GM18951 (cell line): ENCODE data around the gene ZNF547.
"Not testable (repeated sequence)": the region's sequence is repeated elsewhere in the genome, so short reads cannot be mapped to it uniquely, and the experiment has no call there.

ENCODE experiments used
- POLR2A ChIP-seq: IDR thresholded peaks from 4 replicates; pipeline ENCODE4 v1.6.1; 2011; ENCODE audit warnings: mild to moderate bottlenecking; ENCODE audit not compliant: insufficient read length, insufficient read depth; ENCODE audit errors: extremely low read depth
- in situ Hi-C: fragments of 300-500 bp; cut with MboI; formaldehyde crosslinking; loops from one replicate; pipeline ENCODE4 v1.12.0; 2022; ENCODE audit warnings: low sequenced_read_pairs, mixed read lengths, inconsistent platforms; ENCODE audit not compliant: unreplicated experiment

ZNF547 gene

GRCh38 chr19:57351867-57352266 is 11.5 kb upstream of the ZNF547 start:
- TF ChIP-seq POLR2A: no peak
- in situ Hi-C loops: no loop called here

GRCh38 chr19:57355916-57356315 is 7.4 kb upstream of the ZNF547 start:
- no peak for TF ChIP-seq POLR2A
- in situ Hi-C loops: no loop called here

- in situ Hi-C loops: no loop called here
- no peak for TF ChIP-seq POLR2A
These were observed 5.9 kb upstream of the ZNF547 start for GRCh38 chr19:57357406-57357805.

- in situ Hi-C loops: no loop called here
- no peak for TF ChIP-seq POLR2A
These were observed 4.1 kb upstream of the ZNF547 start for GRCh38 chr19:57359300-57359699.

GRCh38 chr19:57362419-57362818 is 932 bp upstream of the ZNF547 start:
- in situ Hi-C loops: no loop called here
- no peak for TF ChIP-seq POLR2A

GRCh38 chr19:57363688-57364181 is 384 bp downstream of the ZNF547 start:
- TF ChIP-seq POLR2A: no peak
- in situ Hi-C loops: no loop called here

GRCh38 chr19:57366776-57367175 is 3.4 kb downstream of the ZNF547 start:
- in situ Hi-C loops: no loop called here
- no peak for TF ChIP-seq POLR2A

- in situ Hi-C loops: no loop called here
- TF ChIP-seq POLR2A: no peak
These were observed 10.8 kb downstream of the ZNF547 start for GRCh38 chr19:57374179-57374578.

GRCh38 chr19:57374647-57375046 is 11.3 kb downstream of the ZNF547 start:
- in situ Hi-C loops: not testable (repeated sequence)

- TF ChIP-seq POLR2A: no peak
- in situ Hi-C loops: no loop called here
These were observed 12.8 kb downstream of the ZNF547 start for GRCh38 chr19:57376151-57376550.

- TF ChIP-seq POLR2A: no peak
- in situ Hi-C loops: no loop called here
These were observed 14.3 kb downstream of the ZNF547 start for GRCh38 chr19:57377498-57378146.

GRCh38 chr19:57380923-57381322 is 17.6 kb downstream of the ZNF547 start:
- TF ChIP-seq POLR2A: no peak
- in situ Hi-C loops: no loop called here

GRCh38 chr19:57382806-57383488 is 19.6 kb downstream of the ZNF547 start:
- in situ Hi-C loops: no loop called here
- TF ChIP-seq POLR2A: no peak

- TF ChIP-seq POLR2A: no peak
- in situ Hi-C loops: no loop called here
These were observed 25.9 kb downstream of the ZNF547 start for GRCh38 chr19:57389194-57389729.
